Small intestine (tissue), 7 donors: ENCODE data around the gene IL2. TPM values are rescaled to one million over a fixed set of nuclear protein-coding genes. Genes with fewer than 3 reads are reported as not detected.

Experiments used
- DNase-seq, 2 donors: peaks; one replicate each; pipeline versions ENCODE4 v3.0.0 to v3.0.0-alpha.2; 2013
- FAIRE-seq: peaks from 2 replicates; lab custom pipeline; 2012; peaks lifted over from hg19 to GRCh38; lab: Jason Lieb, UNC
- H3K27ac ChIP-seq, 3 donors: one replicate each; pipeline ENCODE4 v1.5.1; 2013; ENCODE audit warnings: low read length in 2 of 3, mild to moderate bottlenecking in 2 of 3, control low read depth in 1 of 3, inconsistent platforms in 1 of 3, low read depth in 1 of 3, moderate library complexity in 1 of 3
- H3K27me3 ChIP-seq, 3 donors: one replicate each; pipeline ENCODE4 v1.6.1; 2013; ENCODE audit warnings: low read length in 3 of 3, inconsistent platforms in 1 of 3; ENCODE audit not compliant: control insufficient read depth in 3 of 3, insufficient read depth in 3 of 3
- H3K36me3 ChIP-seq, 3 donors: one replicate each; pipeline ENCODE4 v1.6.1; 2013; ENCODE audit warnings: low read length in 3 of 3, inconsistent platforms in 1 of 3, low read depth in 1 of 3, mild to moderate bottlenecking in 1 of 3, moderate library complexity in 1 of 3; ENCODE audit not compliant: control insufficient read depth in 3 of 3, insufficient read depth in 2 of 3
- H3K4me1 ChIP-seq, 3 donors: one replicate each; pipeline ENCODE4 v1.6.1; 2013; ENCODE audit warnings: low read length in 2 of 3, inconsistent platforms in 1 of 3, low read depth in 1 of 3, mild to moderate bottlenecking in 1 of 3, moderate library complexity in 1 of 3; ENCODE audit not compliant: control insufficient read depth in 3 of 3, insufficient read depth in 2 of 3
- H3K4me3 ChIP-seq, 3 donors: one replicate each; pipeline ENCODE4 v1.5.1; 2013; ENCODE audit warnings: low read length in 3 of 3, control low read depth in 1 of 3, inconsistent platforms in 1 of 3, low read depth in 1 of 3, mild to moderate bottlenecking in 1 of 3, moderate library complexity in 1 of 3
- H3K9me3 ChIP-seq, 2 donors: one replicate each; pipeline ENCODE4 v1.6.1; 2013; ENCODE audit warnings: low read depth in 1 of 2, low read length in 1 of 2; ENCODE audit not compliant: control insufficient read depth in 2 of 2, insufficient read depth in 1 of 2
- WGBS, 3 donors: extraction: QIAGEN DNeasy Blood & Tissue Kit; methylation state at CpG; one replicate each; pipeline ENCODE4 v1.1.7; 2013; 5-methylcytosine and 5-hydroxymethylcytosine counted together
- polyA plus RNA-seq, 4 donors: library from polyadenylated mRNA; stranded (reverse) in 3 of 4; unstranded in 1 of 4; fragments of 200-250 nt in 3 of 4; fragments of 120-200 nt in 1 of 4; gene quantifications; one replicate each; pipeline versions ENCODE4 v1.2.1 to v1.2.3, GENCODE V29; 2013
- donor health status: healthy with polysubstance abuse.
- donor health status: control.
- donor health status: control.
- donor health status: Bipolar disorder and iron deficiency.
- donor health status: healthy.

Gene IL2
- polyA plus RNA-seq, 4 donors: 0.21 to 0.62 TPM; not detected in 2

DNA sequence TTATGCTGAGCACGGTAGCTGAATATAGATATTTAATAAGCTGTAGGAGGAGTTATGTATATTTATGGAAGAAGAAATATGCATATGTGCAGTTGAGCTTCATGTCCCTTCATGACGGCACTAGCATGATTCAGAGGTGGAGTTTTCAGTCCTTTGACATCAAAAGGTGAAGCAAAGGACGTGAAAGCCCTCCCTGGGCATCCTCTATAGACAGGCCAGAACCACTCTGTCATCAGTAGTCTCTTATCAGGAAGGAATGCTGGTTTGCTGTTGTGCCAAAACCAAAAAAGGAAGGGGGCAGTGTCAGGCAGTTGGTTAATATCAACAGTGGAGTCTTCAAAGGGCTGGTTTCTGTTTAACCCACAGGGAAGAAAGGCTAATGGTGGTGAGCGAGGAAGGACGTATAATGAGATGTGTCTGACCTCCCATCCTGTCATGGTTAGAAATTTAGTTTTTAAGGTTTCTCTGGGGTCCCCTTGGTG is 23.5 kb upstream of the IL2 start:
- Histone ChIP-seq H3K4me1 (no peaks in the 10 kb centered on the region), H3K4me3 (no peak overlapping the region), H3K36me3 (no peaks in the 10 kb centered on the region), H3K9me3 (no peaks in the 10 kb centered on the region), H3K27me3 (no peaks in the 10 kb centered on the region), H3K27ac (no peak overlapping the region)
- no peak for DNase-seq
- no peak for FAIRE-seq
- WGBS, 3 donors: 35 to 43% (median 38%) methylated on average over 5 of the region's 5 CpGs

- H3K27ac ChIP-seq: no peak overlapping the region
- no peaks in the 10 kb centered on the region for H3K27me3 ChIP-seq
- WGBS, 3 donors: 61 to 85% (median 64%) methylated on average over 1 of the region's 1 CpG
- DNase-seq (no peak), FAIRE-seq (no peak)
- H3K4me1 ChIP-seq: no peaks in the 10 kb centered on the region
- no peak overlapping the region for H3K4me3 ChIP-seq
- no peaks in the 10 kb centered on the region for H3K36me3 ChIP-seq
- H3K9me3 ChIP-seq: no peaks in the 10 kb centered on the region
Observed at GRCh38 chr4:122476745-122477144, 20.2 kb upstream of the IL2 start.

- FAIRE-seq: no peak
- WGBS, 3 donors: 52 to 66% (median 59%) methylated on average over 1 of the region's 1 CpG
Observed at GRCh38 chr4:122476126-122476525, 19.6 kb upstream of the IL2 start.

DNA sequence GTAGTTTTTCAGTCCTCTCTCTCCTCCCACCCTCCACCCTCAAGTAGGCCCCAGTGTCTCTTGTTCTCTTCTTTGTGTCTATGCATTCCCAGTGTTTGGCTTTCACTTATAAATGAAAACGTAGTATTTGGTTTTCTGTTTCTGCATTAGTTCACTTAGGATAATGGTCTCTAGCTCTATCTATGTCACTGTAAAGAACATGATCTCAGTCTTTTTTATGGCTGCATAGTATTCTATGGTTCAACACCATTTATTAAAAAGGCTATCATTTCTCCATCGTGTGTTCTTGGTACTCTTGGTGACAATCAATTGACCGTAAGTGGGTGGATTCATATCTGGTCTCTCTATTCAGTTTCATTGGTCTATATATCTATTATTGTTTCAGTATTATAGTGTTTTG is 18.7 kb upstream of the IL2 start:
- Histone ChIP-seq H3K4me3 (no peak overlapping the region), H3K27me3 (no peaks in the 10 kb centered on the region), H3K9me3 (no peaks in the 10 kb centered on the region), H3K4me1 (no peaks in the 10 kb centered on the region), H3K36me3 (no peaks in the 10 kb centered on the region), H3K27ac (no peak overlapping the region)
- FAIRE-seq: no peak
- 84 to 88% (median 88%) methylated on average over 3 of the region's 3 CpGs for WGBS, 3 donors
- no peak for DNase-seq

More at GRCh38 chr4:122476126-122476525, 19.6 kb upstream of the IL2 start:
- no peak overlapping the region for H3K27ac ChIP-seq
- H3K9me3 ChIP-seq: no peaks in the 10 kb centered on the region
- H3K4me3 ChIP-seq: no peak overlapping the region
- no peaks in the 10 kb centered on the region for H3K4me1 ChIP-seq
- no peak for DNase-seq
- H3K36me3 ChIP-seq: no peaks in the 10 kb centered on the region
- no peaks in the 10 kb centered on the region for H3K27me3 ChIP-seq

GRCh38 chr4:122469457-122469856 is 12.9 kb upstream of the IL2 start:
- Histone ChIP-seq H3K36me3 (no peaks in the 10 kb centered on the region), H3K4me1 (no peaks in the 10 kb centered on the region), H3K9me3 (no peaks in the 10 kb centered on the region), H3K27me3 (no peaks in the 10 kb centered on the region), H3K4me3 (no peak overlapping the region), H3K27ac (no peak overlapping the region)
- 84 to 91% (median 86%) methylated on average over 1 of the region's 1 CpG for WGBS, 3 donors
- DNase-seq (no peak), FAIRE-seq (no peak)

GRCh38 chr4:122458625-122459024 is 2.1 kb upstream of the IL2 start:
- DNase-seq (peak; percentile 5 to 52), FAIRE-seq (no peak)
- 19 to 37% (median 21%) methylated on average over 5 of the region's 5 CpGs for WGBS, 3 donors

DNA sequence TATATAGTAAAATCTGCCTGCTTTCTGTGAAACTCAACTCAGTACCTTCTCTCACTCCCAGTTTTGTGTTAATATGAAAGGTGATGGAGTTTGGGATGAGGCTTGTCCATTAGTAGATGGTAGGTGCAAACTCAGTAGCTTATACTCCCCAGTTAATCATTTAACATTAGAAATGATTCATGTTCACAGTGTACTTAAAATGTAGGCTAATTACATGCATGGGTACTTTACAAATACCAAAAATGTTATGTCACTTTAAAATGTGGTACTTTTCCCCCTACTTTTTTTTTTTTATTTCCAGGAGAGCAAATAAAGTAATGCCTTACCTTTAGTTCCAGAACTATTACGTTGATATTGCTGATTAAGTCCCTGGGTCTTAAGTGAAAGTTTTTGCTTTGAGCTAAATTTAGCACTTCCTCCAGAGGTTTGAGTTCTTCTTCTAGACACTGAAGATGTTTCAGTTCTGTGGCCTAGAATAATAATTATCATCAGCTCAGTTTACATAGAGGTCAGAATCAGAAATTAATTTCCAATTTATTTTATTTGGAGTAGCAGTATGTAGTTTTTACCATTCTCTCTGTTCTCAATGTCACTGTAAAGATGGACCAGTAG is 3.0 kb downstream of the IL2 start:
- no peak for DNase-seq
- H3K36me3 ChIP-seq: no peaks in the 10 kb centered on the region
- H3K27ac ChIP-seq: no peak overlapping the region
- no peaks in the 10 kb centered on the region for H3K9me3 ChIP-seq
- no peaks in the 10 kb centered on the region for H3K4me1 ChIP-seq
- no peaks in the 10 kb centered on the region for H3K27me3 ChIP-seq
- no peak overlapping the region for H3K4me3 ChIP-seq
- FAIRE-seq: no peak
- WGBS, 3 donors: 9 to 26% (median 17%) methylated on average over 1 of the region's 1 CpG

More at GRCh38 chr4:122458625-122459024, 2.1 kb upstream of the IL2 start:
- H3K36me3 ChIP-seq: no peaks in the 10 kb centered on the region
- H3K4me1 ChIP-seq: no peaks in the 10 kb centered on the region
- no peaks in the 10 kb centered on the region for H3K27me3 ChIP-seq
- no peaks in the 10 kb centered on the region for H3K9me3 ChIP-seq
- H3K27ac ChIP-seq: peak overlapping the region in 2 of 3 donors; percentile 37 to 80
- no peak overlapping the region for H3K4me3 ChIP-seq

DNA sequence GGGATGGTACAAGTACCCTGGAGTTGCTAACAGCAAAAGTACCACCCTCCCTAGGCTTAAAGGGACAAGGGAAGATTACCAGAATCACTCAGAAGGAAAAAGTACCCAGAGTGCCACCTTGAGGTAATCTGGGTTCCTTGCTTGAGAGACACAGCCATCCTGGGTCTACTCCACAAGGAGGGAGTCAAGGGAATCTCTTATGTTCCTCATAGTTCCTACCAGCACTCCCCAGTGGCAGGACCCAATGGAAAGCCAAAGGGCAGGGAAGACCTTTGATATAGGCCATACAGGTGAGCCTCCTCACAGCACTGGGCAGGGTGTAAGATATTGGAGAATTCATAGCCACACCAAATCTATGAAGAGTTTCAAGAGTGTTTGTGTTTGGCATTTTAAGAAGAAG is 5.7 kb downstream of the IL2 start:
- no peak for FAIRE-seq

DNA sequence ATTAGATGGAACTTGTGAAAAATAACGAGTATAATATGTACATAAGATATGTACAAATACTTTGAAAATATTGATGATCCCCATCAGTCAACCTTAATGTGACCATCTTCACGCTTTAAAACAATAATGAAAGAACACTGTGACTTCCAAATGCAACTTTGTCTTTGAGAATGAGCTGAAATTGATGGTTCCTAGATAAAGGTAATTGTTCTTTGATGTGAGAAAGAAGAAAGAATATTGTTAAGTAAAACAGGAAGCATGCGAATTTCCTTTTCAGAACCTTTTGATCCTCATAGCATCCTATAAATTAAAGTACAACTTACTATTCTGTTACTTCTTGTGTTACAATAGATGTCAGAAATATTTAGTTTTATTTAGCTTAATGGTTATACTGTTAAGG is 22.2 kb downstream of the IL2 start:
- 65 to 75% (median 73%) methylated on average over 3 of the region's 3 CpGs for WGBS, 3 donors
- Histone ChIP-seq H3K27me3 (no peaks in the 10 kb centered on the region), H3K4me3 (no peak overlapping the region), H3K4me1 (no peaks in the 10 kb centered on the region), H3K36me3 (no peaks in the 10 kb centered on the region), H3K27ac (no peak overlapping the region), H3K9me3 (no peaks in the 10 kb centered on the region)
- FAIRE-seq: no peak
- no peak for DNase-seq

More for the DNA sequence above, 5.7 kb downstream of the IL2 start:
- no peak overlapping the region for H3K27ac ChIP-seq
- H3K4me1 ChIP-seq: no peaks in the 10 kb centered on the region
- no peaks in the 10 kb centered on the region for H3K9me3 ChIP-seq
- DNase-seq: no peak
- no peak overlapping the region for H3K4me3 ChIP-seq
- H3K27me3 ChIP-seq: no peaks in the 10 kb centered on the region
- no peaks in the 10 kb centered on the region for H3K36me3 ChIP-seq
